GM18861 (cell line): ENCODE results near the gene SPTBN5.

Source experiments
- ATAC-seq: cut with Tn5 transposase; IDR thresholded peaks from one replicate; pipeline ENCODE4 v1.9.1; 2021; ENCODE audit not compliant: unreplicated experiment

SPTBN5 gene

GRCh38 chr15:41809121-41809520 is 84.7 kb downstream of the SPTBN5 start:
- ATAC-seq, result no peak

- ATAC-seq, result no peak
Observed at GRCh38 chr15:41806291-41807181, 87.3 kb downstream of the SPTBN5 start.

GRCh38 chr15:41805711-41806110 is 88.1 kb downstream of the SPTBN5 start:
- no peak for ATAC-seq

GRCh38 chr15:41804916-41805666 is 88.8 kb downstream of the SPTBN5 start:
- no peak for ATAC-seq

GRCh38 chr15:41804361-41804760 is 89.5 kb downstream of the SPTBN5 start:
- ATAC-seq, result no peak

GRCh38 chr15:41801850-41802455 is 91.9 kb downstream of the SPTBN5 start:
- no peak for ATAC-seq

- no peak for ATAC-seq
Observed at GRCh38 chr15:41801185-41801584, 92.7 kb downstream of the SPTBN5 start.

GRCh38 chr15:41799488-41799805 is 94.4 kb downstream of the SPTBN5 start:
- no peak for ATAC-seq

- ATAC-seq, result no peak
Observed at GRCh38 chr15:41798607-41799487, 95.0 kb downstream of the SPTBN5 start.
